Erythroblast (primary cell): ENCODE measurements around the gene ACBD3.

Experiments
- GATA1 ChIP-seq: IDR thresholded peaks from 2 replicates; pipeline ENCODE4 v1.6.1; 2011; ENCODE audit warnings: low read depth, mild to moderate bottlenecking, control low read depth, low read length, moderate library complexity
- POLR2A ChIP-seq: IDR thresholded peaks from 2 replicates; pipeline ENCODE4 v1.6.1; 2011; ENCODE audit warnings: mild to moderate bottlenecking, low read length

DNA sequence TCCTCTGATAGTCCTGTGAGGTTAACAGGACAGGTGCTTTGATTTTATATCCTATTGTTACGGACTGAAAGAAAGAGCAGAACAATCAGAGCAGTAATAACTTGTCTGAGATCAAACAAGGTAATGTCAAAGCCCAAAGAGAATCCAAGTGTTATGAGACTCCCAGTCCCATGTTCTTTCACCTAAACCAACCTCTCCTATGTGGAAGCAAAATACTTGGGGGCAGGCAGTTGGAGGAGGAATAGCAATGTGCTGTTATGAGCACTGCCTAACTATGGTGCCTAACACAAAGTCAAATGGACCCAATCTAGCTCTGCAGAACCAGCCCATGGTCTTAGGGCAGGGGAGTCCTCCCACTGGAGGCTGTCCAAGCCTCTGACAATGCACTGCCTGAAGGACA lies 28.1 kb downstream of the ACBD3 start:
- TF ChIP-seq POLR2A (no peak), GATA1 (no peak)
